AML-193 (cell line): ENCODE data around the gene TRIO.

Experiments used
- DNase-seq, 2 experiments: peaks; one replicate each; lab custom pipeline; 2025; lab: John Stamatoyannopoulos, UW

The TRIO gene

DNA sequence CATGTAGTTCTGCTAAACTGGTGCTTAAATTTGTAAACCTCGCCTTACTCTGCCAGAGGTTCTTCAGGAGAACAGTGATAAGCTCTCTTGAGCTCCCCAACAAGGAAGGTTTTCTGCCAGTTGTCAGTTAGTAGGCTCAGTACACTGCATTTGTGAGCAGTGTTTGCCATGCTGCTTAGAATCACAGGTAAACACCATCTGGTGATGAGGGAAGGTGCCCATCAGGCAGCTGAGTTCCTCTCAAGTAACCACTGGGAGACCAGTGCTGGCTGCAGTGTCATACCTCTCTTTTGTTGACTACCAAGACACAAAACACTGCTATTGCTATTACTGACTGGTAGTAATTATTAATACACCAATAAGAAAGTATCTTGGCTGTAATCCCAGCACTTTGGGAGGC, 252.3 kb downstream of the TRIO start:
- DNase-seq, result no peak

GRCh38 chr5:14396066-14396465, 252.9 kb downstream of the TRIO start:
- DNase-seq, result no peak

DNA sequence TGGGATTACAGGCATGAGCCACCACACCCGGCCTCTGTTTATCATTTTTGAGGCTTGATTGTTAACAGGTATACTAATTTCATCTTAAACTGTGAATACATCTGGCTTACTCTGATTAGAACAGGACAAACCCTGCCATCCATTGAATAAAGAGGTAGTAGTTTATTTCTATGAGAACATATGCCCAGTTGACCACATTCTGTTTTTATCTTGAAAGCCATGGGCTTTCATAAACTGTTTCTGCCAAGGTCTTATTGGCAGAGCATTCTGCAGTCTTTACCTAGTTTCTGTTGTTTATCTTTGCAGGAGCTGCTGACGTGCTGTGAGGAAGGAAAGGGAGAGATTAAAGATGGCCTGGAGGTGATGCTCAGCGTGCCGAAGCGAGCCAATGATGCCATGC, 253.6 kb downstream of the TRIO start:
- DNase-seq, result no peak

GRCh38 chr5:14397717-14398116, 254.6 kb downstream of the TRIO start:
- DNase-seq, result no peak

GRCh38 chr5:14399054-14399692, 256.0 kb downstream of the TRIO start:
- peak; percentile 16 to 37 for DNase-seq

DNA sequence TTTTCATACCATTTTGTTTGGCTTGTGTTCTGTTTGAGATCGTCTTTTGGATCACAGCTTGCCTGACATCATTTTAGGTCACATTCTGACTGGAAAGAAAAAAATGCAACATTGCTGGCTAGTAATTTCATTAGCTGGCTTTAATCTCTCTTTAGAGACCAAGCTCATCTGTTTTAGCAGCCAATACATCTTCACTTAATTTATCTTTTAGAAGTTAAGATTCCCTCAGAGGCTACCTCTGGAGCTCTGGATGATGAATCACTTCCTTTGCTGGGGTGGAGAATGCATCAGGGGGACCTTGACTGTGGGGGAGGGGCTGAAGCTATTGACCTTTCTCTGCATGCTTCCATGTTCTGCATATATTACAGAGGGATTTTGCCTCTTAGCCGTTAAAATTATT, 256.9 kb downstream of the TRIO start:
- no peak for DNase-seq

- no peak for DNase-seq
Measured at GRCh38 chr5:14400611-14401010, 257.5 kb downstream of the TRIO start.

- no peak for DNase-seq
Measured at GRCh38 chr5:14401639-14402038, 258.5 kb downstream of the TRIO start.

GRCh38 chr5:14402424-14402823, 259.3 kb downstream of the TRIO start:
- no peak for DNase-seq

DNA sequence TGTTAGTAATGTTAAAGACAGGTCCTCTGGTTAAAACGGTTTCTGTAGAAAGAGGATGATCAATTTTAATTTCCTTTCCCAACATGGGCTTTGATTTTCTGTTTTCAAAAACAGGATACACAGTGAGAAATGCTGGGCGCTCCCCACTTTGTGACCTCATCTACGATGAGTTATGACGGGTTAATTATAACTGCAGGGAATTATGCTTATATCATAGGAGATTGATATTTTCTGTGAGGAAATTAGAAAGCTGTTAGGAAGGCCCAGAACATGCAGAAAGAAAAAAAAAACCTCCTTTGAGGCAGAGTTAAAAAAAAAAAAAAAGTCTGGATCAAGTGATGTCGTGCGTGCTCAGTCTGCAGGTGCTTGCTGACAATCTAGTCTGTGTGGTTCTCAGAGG, 261.6 kb downstream of the TRIO start:
- DNase-seq, result no peak

GRCh38 chr5:14405267-14405666, 262.1 kb downstream of the TRIO start:
- no peak for DNase-seq

- no peak for DNase-seq
Measured at GRCh38 chr5:14405706-14406553, 262.8 kb downstream of the TRIO start.

- no peak for DNase-seq
Measured at GRCh38 chr5:14406554-14406849, 263.4 kb downstream of the TRIO start.

DNA sequence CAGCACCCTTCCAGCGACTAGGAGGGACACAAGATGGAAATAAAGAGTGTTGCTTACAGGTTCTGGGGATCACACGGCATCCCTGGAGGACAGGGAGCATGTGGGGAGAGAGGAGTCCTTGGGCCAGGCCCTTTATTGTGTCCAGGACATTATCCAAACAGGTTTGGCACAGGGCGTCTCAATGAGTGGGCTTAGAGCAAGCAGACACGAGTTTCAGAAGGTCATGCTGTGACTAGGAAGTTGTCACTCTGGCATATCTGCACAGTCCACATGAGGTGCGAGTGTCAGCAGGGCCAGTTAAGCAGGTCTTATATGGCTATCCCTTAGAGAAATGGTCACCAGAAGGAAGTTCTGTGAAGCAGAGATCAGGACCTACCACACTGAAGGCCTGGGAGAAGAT, 263.9 kb downstream of the TRIO start:
- DNase-seq, result no peak

GRCh38 chr5:14407746-14408175, 264.6 kb downstream of the TRIO start:
- DNase-seq, result no peak

- DNase-seq, result no peak
Measured at GRCh38 chr5:14408969-14409586, 265.9 kb downstream of the TRIO start.

DNA sequence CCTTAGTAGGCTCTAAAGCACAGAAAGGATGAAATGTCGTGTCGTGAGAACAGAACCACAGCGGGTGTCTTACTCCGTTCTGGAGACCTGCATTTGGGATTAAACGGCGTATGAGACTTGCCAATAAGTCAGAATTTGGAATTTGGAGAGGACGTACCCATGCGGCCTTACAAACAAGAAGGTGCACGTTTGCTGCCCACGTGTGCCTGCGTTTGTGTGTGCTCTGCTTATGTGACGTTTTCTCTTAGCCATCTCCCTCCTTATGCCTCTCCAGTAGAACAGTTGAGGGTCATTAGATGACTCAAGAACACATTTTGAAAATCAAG, 266.9 kb downstream of the TRIO start:
- DNase-seq, result no peak

DNA sequence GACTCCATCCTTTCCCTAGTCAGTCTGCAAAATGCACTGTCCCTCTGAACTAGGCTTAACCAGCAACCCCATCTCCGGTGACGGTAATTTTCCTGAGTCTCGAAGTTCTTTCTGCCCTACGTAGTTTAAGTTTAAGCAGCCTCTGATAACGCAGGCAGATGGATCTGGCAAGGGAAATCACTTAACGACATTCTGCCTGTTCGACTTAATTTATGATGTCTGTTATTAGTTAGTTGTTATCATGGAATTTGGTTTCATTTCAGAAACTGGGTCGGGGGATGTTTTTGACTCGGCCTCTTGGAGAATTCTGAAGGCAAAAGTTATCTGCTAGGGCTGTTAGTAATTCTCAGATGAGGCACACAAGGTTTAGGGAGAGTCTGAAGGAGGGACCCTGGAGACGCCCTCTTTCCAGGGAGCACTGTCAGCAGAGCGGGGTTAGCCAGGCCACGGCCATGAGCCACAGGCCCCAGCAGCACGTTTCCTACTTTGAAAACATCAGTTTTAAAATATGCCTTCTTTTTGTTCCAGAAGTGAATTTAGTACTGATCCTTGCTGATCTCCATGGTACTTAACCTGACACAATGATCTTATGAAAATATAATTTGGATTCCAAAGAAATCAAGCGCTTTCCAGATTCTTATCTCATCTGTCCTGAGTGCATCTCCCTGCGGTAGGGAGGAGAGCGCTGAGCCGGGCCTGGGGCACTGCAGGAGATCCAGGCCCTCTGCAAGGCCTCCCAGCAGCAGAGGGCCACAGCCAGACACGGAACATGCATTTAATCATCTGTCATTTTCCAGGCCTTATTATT, 267.5 kb downstream of the TRIO start:
- DNase-seq, result no peak

GRCh38 chr5:14411216-14411615, 268.1 kb downstream of the TRIO start:
- no peak for DNase-seq

DNA sequence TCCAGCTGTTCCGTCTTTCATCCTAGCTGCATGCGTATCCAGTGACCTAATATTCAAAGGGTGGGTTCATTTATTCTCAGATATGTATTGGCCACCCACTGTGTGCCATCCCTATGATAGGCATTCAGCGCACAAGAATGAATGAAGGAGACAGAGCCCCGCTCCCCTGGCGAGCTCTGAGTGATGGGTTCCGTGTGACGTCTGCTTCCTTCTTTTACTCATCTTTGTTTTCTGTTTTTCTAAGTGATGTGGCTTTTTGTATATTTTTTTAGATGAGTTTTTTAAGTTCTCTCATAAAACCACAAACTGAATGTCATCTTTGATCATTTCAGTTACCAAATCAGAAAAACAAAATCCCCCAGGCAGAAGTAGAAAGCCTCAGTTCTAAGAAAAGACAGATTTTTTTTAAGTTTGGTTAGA, 270.2 kb downstream of the TRIO start:
- no peak for DNase-seq

DNA sequence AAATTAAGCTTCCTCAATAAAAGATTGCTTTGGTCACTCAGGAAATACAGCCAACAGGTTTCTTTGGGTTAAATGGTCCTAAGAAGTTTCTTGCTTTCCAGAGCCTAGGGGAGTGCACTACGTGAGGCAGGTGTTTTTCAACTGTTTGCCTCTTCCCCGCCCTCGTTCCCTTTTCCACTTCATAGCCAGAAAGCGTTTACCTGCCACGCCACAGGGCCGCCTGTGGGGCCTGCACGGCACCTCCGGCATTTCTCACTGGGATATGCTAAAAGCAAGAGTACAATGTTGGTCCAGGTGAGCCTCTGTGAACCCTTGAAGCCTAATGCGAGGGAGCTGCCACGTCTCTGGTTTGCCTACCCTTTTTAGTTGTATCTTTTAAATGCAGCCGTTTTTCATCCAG, 270.9 kb downstream of the TRIO start:
- no peak for DNase-seq

DNA sequence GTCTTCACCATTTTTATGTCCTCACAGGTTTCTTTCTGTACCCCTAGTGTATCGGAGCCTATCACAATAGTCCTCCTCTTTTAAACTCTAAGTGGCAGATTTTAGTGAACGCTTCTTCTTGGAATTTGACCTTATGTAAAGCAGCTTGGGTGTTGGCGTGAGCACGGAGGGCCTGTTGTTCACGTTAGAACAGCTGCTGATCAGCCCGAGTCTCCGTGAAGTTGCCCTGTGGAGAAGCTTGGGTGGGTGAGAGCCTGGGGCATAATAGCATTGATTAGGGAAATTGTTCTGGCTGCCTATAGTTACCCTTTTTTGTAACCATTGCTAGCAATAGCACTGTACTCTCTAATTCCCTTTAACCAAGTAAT, 271.5 kb downstream of the TRIO start:
- no peak for DNase-seq
